GM23338 (cell line): ENCODE results near the gene DDB1. TPM values are rescaled to one million over a fixed set of nuclear protein-coding genes. Genes with fewer than 3 reads are reported as not detected.

ENCODE experiments used
- ATAC-seq: fragments of 200-7000 bp; cut with Tn5 transposase; 3 replicates; pipeline ENCODE4 v1.9.1; 2020
- DNase-seq: peaks from one replicate; pipeline ENCODE4 v3.0.0-alpha.2; 2015; ENCODE audit warnings: low spot score
- H2AFZ ChIP-seq: fragments of 200-600 bp; sonication (generic); 2 replicates; pipeline ENCODE4 v1.8.0; 2016; ENCODE audit warnings: antibody characterized with exemption, mild to moderate bottlenecking, moderate library complexity
- H3F3A ChIP-seq: fragments of 200-600 bp; sonication (generic); replicated peaks from 2 replicates; pipeline ENCODE4 v1.8.0; 2017; ENCODE audit warnings: antibody characterized with exemption, mixed run types, low read depth
- H3K27ac ChIP-seq: fragments of 200-600 bp; sonication (generic); 2 replicates; pipeline ENCODE4 v1.6.1; 2016; ENCODE audit warnings: low read depth
- H3K27me3 ChIP-seq: fragments of 200-600 bp; sonication (generic); 2 replicates; pipeline ENCODE4 v1.8.0; 2016; ENCODE audit warnings: mild to moderate bottlenecking, mixed run types, moderate library complexity; ENCODE audit not compliant: insufficient read depth
- H3K36me3 ChIP-seq: fragments of 200-600 bp; sonication (generic); 2 replicates; pipeline ENCODE4 v1.8.0; 2016; ENCODE audit warnings: mild to moderate bottlenecking; ENCODE audit not compliant: insufficient read depth
- H3K4me1 ChIP-seq: fragments of 200-600 bp; sonication (generic); 2 replicates; pipeline ENCODE4 v1.8.0; 2016; ENCODE audit warnings: mild to moderate bottlenecking, moderate library complexity; ENCODE audit not compliant: insufficient read depth
- H3K4me2 ChIP-seq: fragments of 200-600 bp; sonication (generic); 2 replicates; pipeline ENCODE4 v1.7.1; 2017; ENCODE audit warnings: mixed run types
- H3K4me3 ChIP-seq: fragments of 200-600 bp; sonication (generic); 2 replicates; pipeline ENCODE4 v1.6.1; 2016; ENCODE audit warnings: mixed run types
- H3K79me2 ChIP-seq: fragments of 200-600 bp; sonication (generic); replicated peaks from 2 replicates; pipeline ENCODE4 v1.8.0; 2017; ENCODE audit warnings: mild to moderate bottlenecking; ENCODE audit not compliant: insufficient read depth
- H3K9me2 ChIP-seq: fragments of 200-600 bp; sonication (generic); 2 replicates; pipeline ENCODE4 v1.8.0; 2017; ENCODE audit not compliant: insufficient read depth
- H4K20me1 ChIP-seq: fragments of 200-600 bp; sonication (generic); replicated peaks from 2 replicates; pipeline ENCODE4 v1.8.0; 2017; ENCODE audit warnings: mild to moderate bottlenecking; ENCODE audit not compliant: insufficient read depth
- H3K27ac Mint-ChIP-seq: 2 replicates; pipeline ENCODE4 v1.8.0; 2020; ENCODE audit warnings: inconsistent platforms, mild to moderate bottlenecking, moderate library complexity, mixed read lengths
- H3K27me3 Mint-ChIP-seq: 3 replicates; pipeline ENCODE4 v1.8.0; 2022; ENCODE audit warnings: low read depth, mild to moderate bottlenecking, moderate library complexity, mixed read lengths, inconsistent platforms; ENCODE audit not compliant: insufficient read depth, poor library complexity
- H3K36me3 Mint-ChIP-seq: 3 replicates; pipeline ENCODE4 v1.8.0; 2021; ENCODE audit warnings: low read depth, mild to moderate bottlenecking, inconsistent platforms, moderate library complexity, mixed read lengths
- H3K4me1 Mint-ChIP-seq: 3 replicates; pipeline ENCODE4 v1.8.0; 2020; ENCODE audit warnings: mild to moderate bottlenecking, inconsistent platforms, mixed read lengths
- H3K4me3 Mint-ChIP-seq: 3 replicates; pipeline ENCODE4 v1.8.0; 2021; ENCODE audit warnings: moderate library complexity, mild to moderate bottlenecking, inconsistent platforms, mixed read lengths
- H3K9me3 Mint-ChIP-seq: 3 replicates; pipeline ENCODE4 v1.8.0; 2020; ENCODE audit warnings: moderate library complexity, mild to moderate bottlenecking, inconsistent platforms, mixed read lengths
- CREB1 ChIP-seq: fragments of 250-450 bp; sonication (Bioruptor Pico); IDR thresholded peaks from 2 replicates; pipeline ENCODE4 v1.5.0; 2020; ENCODE audit warnings: low read depth, mild to moderate bottlenecking, moderate library complexity
- ETS1 ChIP-seq: IDR thresholded peaks from 2 replicates; pipeline ENCODE4 v1.6.1; 2016; ENCODE audit warnings: antibody characterized with exemption
- EZH2phosphoT487 ChIP-seq: fragments of 200-600 bp; sonication (generic); IDR thresholded peaks from one replicate; pipeline ENCODE4 v1.8.1; 2018; ENCODE audit warnings: antibody characterized with exemption; ENCODE audit not compliant: unreplicated experiment
- POLR2AphosphoS5 ChIP-seq: IDR thresholded peaks from 2 replicates; pipeline ENCODE4 v1.6.1; 2016; ENCODE audit warnings: antibody characterized with exemption, low read depth
- REST ChIP-seq: IDR thresholded peaks from one replicate; pipeline ENCODE4 v1.6.1; 2018; ENCODE audit warnings: antibody characterized with exemption; ENCODE audit not compliant: unreplicated experiment
- ZNF462 ChIP-seq: fragments of 250-450 bp; sonication (Bioruptor Pico); IDR thresholded peaks from 2 replicates; pipeline ENCODE4 v1.5.0; 2020; ENCODE audit warnings: mild to moderate bottlenecking, moderate library complexity
- long read RNA-seq: library from polyadenylated mRNA; unstranded; transcript quantifications from one replicate; pipeline ENCODE4 v2.0.0, GENCODE V29; 2020; ENCODE audit not compliant: unreplicated experiment
- polyA plus RNA-seq: library from polyadenylated mRNA; unstranded; fragments of >200 nt; fragmentation: Nextera tagmentation; extraction: Ambion mirVana; gene quantifications from 2 replicates; pipeline ENCODE4 v1.2.1, GENCODE V29; 2016
- total RNA-seq: library from RNA; depleted of rRNA; stranded (reverse); fragments of >200 nt; shearing (Covaris generic); gene quantifications from 2 replicates; pipeline ENCODE4 v1.2.3, GENCODE V29; 2014; rRNA removed

DDB1 gene
- 282 and 292 TPM in 2 replicates for total RNA-seq
- 102 and 109 TPM in 2 replicates for polyA plus RNA-seq
- long read RNA-seq, full-length matches to known transcripts: 14 of 34 reads
- long read RNA-seq, partial matches to known transcripts: 17 of 34 reads
- long read RNA-seq, other reads (novel, unspliced or antisense): 3 of 34 reads

GRCh38 chr11:61332797-61333549 is at the start of gene DDB1, which contains the start of gene TKFC:
DDB1 (minus strand) TSS chr11:61333105; CDS start chr11:61332968, 137 bp downstream.
TKFC (plus strand) TSS chr11:61333228; CDS start chr11:61334729, 1,501 bp downstream.
- Histone ChIP-seq H3F3A (peaks cover 42% of the 10 kb centered on the region), H3K27me3 (no peaks in the 10 kb centered on the region), H4K20me1 (peaks cover 33% of the 10 kb centered on the region), H3K9me2 (no peaks in the 10 kb centered on the region), H3K4me1 (peaks cover 24% of the 10 kb centered on the region), H3K36me3 (peaks cover 19% of the 10 kb centered on the region), H3K4me2 (peak within 1 kb of the TSS; percentile 98), H3K4me3 (peak within 1 kb of the TSS; percentile 99), H3K79me2 (peaks cover 49% of the 10 kb centered on the region), H2AFZ (peak within 1 kb of the TSS; percentile 92), H3K27ac (peak within 1 kb of the TSS; percentile 97)
- Mint-ChIP-seq H3K9me3 (no peaks in the 10 kb centered on the region), H3K36me3 (peaks cover 32% of the 10 kb centered on the region), H3K27ac (peak within 1 kb of the TSS; percentile 99), H3K4me3 (peak within 1 kb of the TSS; percentile 98), H3K4me1 (peaks cover 39% of the 10 kb centered on the region), H3K27me3 (peaks cover 19% of the 10 kb centered on the region)
- ATAC-seq (peak; percentile 89), DNase-seq (peak; percentile 99)
- no peak for TF ChIP-seq REST
- TF ChIP-seq CREB1 (CRISPR knock-in tag): peak; percentile 46; the same call in 1 of the 2 replicates
- TF ChIP-seq EZH2phosphoT487: no peak
- peak; percentile 76 for TF ChIP-seq ETS1
- TF ChIP-seq ZNF462 (CRISPR knock-in tag): no peak
- TF ChIP-seq POLR2AphosphoS5: peak; percentile 91
